ENCODE data around the gene ANKRD28.
A peak's percentile ranks its signal among the peaks of the same experiment; 100 is the strongest.
"Not testable (repeated sequence)": the region's sequence is repeated elsewhere in the genome, so short reads cannot be mapped to it uniquely, and the experiment has no call there.

Gene ANKRD28

GRCh38 chr3:15797642-15798303 lies at the start of gene ANKRD28:
Gene ANKRD28, minus strand, starts transcription at chr3:15797979. Its CDS starts 1,458 bp downstream, at chr3:15796521.
- H3K4me3 Mint-ChIP-seq: peak within 1 kb of the TSS; percentile 79 to 87
- peaks cover 0 to 3% of the 10 kb centered on the region in 2 donors for H3K9me3 Mint-ChIP-seq
- no peaks in the 10 kb centered on the region for H3K27me3 Mint-ChIP-seq
- ATAC-seq (peak; percentile 76), DNase-seq (peak; percentile 14 to 18)
- H3K27ac Mint-ChIP-seq: peak within 1 kb of the TSS; percentile 85 to 98
- peaks cover 79% of the 10 kb centered on the region for H3K4me1 Mint-ChIP-seq

GRCh38 chr3:15847239-15847638 lies 49.5 kb upstream of the ANKRD28 start:
- no peak for ATAC-seq
- DNase-seq: no peak
- no peaks in the 10 kb centered on the region for H3K27me3 Mint-ChIP-seq
- peaks cover 0 to 8% of the 10 kb centered on the region in 2 donors for H3K9me3 Mint-ChIP-seq
- no peak overlapping the region for H3K27ac Mint-ChIP-seq
- peaks cover 49% of the 10 kb centered on the region for H3K4me1 Mint-ChIP-seq
- H3K4me3 Mint-ChIP-seq: no peak overlapping the region

DNA sequence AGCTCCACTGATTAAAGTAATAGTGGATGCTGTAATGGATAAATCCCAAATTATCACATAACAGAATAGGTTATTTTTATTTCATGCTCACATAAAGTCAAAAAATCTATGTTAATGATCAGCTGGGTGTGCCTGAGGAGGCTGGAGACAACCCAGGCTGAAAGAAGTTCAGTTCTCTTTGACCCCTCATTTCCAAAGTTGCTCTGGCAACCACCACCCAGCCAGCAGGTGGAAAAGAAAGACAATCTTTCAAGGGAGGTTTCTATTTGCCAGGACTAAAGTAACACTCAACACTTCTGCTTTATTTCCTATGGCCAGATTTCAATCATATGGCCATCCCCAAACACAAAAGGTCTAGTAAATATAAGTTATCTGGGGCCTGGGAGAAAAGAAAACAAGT lies 48.8 kb upstream of the ANKRD28 start:
- Mint-ChIP-seq H3K4me3 (no peak overlapping the region), H3K9me3 (peaks cover 0 to 8% of the 10 kb centered on the region in 2 donors), H3K4me1 (peaks cover 49% of the 10 kb centered on the region), H3K27ac (no peak overlapping the region), H3K27me3 (no peaks in the 10 kb centered on the region)
- ATAC-seq (no peak), DNase-seq (no peak)

GRCh38 chr3:15845475-15845874 lies 47.7 kb upstream of the ANKRD28 start:
- Mint-ChIP-seq H3K27me3 (no peaks in the 10 kb centered on the region), H3K4me3 (no peak overlapping the region), H3K9me3 (peaks cover 9 to 16% of the 10 kb centered on the region in 2 donors), H3K4me1 (peaks cover 49% of the 10 kb centered on the region), H3K27ac (no peak overlapping the region)
- ATAC-seq (peak; percentile 63), DNase-seq (no peak)

- Mint-ChIP-seq H3K27ac (no peak overlapping the region), H3K9me3 (peaks cover 15 to 22% of the 10 kb centered on the region in 2 donors), H3K27me3 (no peaks in the 10 kb centered on the region), H3K4me1 (peaks cover 49% of the 10 kb centered on the region), H3K4me3 (no peak overlapping the region)
- DNase-seq (no peak), ATAC-seq (no peak)
These were observed 47.1 kb upstream of the ANKRD28 start for GRCh38 chr3:15844889-15845288.

DNA sequence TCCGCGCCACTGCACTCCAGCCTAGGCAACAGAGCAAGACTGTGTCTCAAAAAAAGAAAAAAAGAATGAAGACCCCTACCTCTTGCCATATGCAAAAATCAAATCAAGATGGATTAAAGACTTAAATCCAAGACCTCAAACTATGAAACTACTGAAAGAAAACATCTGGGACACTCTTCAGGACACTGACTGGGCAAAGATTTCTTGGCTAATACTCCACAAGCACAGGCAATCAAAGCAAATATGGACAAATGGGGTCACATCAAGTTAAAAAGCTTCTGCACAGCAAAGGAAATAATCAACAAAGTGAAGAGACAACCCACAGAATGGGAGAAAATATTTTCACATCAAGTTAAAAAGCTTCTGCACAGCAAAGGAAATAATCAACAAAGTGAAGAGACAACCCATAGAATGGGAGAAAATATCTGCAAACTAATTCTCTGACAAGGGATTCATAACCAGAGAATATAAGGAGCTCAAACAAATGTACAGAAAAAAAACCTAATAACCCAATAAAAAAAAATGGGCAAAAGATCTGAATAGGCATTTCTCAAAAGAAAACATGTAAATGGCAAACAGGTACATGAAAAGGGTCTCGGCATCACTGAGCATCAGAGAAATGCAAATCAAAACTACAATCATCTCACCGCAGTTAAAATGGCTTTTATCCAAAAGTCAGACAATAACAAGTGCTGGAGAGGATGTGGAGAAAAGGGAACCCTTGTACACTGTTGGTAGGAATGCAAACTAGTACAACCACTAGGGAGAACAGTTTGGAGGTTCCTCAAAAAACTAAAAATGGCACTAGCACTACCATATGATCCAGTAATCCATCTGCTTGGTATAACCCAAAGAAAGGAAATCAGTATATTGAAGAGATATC lies 43.6 kb upstream of the ANKRD28 start:
- not testable (repeated sequence) for H3K27me3 Mint-ChIP-seq, DNase-seq, H3K4me3 Mint-ChIP-seq, ATAC-seq, H3K27ac Mint-ChIP-seq
- peaks cover 22 to 33% of the 10 kb centered on the region in 2 donors for H3K9me3 Mint-ChIP-seq
- H3K4me1 Mint-ChIP-seq: peaks cover 49% of the 10 kb centered on the region

GRCh38 chr3:15839568-15839967 lies 41.8 kb upstream of the ANKRD28 start:
- H3K4me3 Mint-ChIP-seq: no peak overlapping the region
- no peak for ATAC-seq
- peaks cover 31% of the 10 kb centered on the region for H3K4me1 Mint-ChIP-seq
- H3K27me3 Mint-ChIP-seq: no peaks in the 10 kb centered on the region
- peaks cover 22 to 33% of the 10 kb centered on the region in 2 donors for H3K9me3 Mint-ChIP-seq
- H3K27ac Mint-ChIP-seq: no peak overlapping the region
- DNase-seq: no peak

DNA sequence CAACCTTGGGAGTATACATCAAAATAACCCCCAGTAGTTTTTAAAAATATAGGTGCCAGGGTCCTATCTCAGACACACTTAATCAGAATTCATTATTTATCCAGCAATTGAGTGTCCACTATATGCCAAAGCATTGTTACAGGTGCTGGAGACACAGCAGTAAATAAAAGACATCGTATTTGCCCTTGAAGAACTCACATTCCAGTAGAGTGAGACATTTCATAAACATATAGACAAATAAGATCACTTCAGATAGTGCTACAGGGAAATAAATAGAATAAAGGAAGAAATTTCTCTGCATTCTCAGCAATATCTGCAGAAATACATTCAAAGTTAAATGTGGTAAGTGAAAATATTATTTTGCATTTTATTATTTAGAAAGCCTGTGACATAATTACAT lies 34.1 kb upstream of the ANKRD28 start:
- H3K9me3 Mint-ChIP-seq: no peaks in the 10 kb centered on the region
- peaks cover 27% of the 10 kb centered on the region for H3K4me1 Mint-ChIP-seq
- ATAC-seq (no peak), DNase-seq (no peak)
- H3K27me3 Mint-ChIP-seq: no peaks in the 10 kb centered on the region
- H3K27ac Mint-ChIP-seq: no peak overlapping the region
- H3K4me3 Mint-ChIP-seq: no peak overlapping the region

DNA sequence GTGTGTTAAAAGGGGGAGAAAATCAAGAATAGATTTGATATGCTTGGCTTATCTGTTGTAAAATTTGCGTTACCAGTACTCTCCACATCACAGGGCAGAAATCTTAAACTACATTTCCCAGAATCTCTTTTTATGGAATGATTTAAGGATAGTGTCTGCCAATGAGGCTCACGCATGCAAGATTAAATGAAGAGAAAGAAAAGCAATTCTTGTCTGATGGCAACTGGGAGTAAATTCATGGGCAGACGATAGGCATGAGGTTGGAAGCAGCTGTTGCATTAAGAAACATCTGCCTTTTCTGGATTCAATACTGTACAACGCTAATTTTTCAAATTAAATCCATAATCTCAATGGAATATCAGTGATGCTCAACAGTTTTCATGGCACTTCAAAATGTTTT lies 27.2 kb upstream of the ANKRD28 start:
- Mint-ChIP-seq H3K27ac (no peak overlapping the region), H3K4me1 (peaks cover 6% of the 10 kb centered on the region), H3K27me3 (no peaks in the 10 kb centered on the region), H3K9me3 (no peaks in the 10 kb centered on the region), H3K4me3 (no peak overlapping the region)
- DNase-seq (no peak), ATAC-seq (no peak)

DNA sequence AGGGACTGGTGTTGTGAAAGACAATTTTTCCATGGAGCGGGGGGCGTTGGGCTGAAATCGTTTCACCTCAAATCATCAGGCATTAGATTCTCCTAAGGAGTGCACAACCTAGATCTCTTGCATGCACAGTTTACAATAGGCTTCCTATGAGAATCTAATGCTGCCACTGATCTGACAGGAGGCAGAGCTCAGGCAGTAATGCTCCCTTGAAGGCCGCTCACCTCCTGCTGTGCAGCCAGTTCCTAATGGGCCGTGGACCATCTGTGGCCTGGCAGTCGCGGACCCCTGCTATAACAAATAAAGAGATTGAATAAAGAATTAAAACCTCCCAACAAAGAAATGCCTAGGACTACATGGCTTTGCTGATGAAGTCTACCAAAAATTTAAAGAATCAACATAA lies 25.3 kb upstream of the ANKRD28 start:
- no peak overlapping the region for H3K27ac Mint-ChIP-seq
- ATAC-seq (no peak), DNase-seq (no peak)
- H3K4me1 Mint-ChIP-seq: peaks cover 8% of the 10 kb centered on the region
- H3K27me3 Mint-ChIP-seq: no peaks in the 10 kb centered on the region
- H3K9me3 Mint-ChIP-seq: no peaks in the 10 kb centered on the region
- no peak overlapping the region for H3K4me3 Mint-ChIP-seq

GRCh38 chr3:15822281-15822680 lies 24.5 kb upstream of the ANKRD28 start:
- ATAC-seq (no peak), DNase-seq (no peak)
- no peaks in the 10 kb centered on the region for H3K27me3 Mint-ChIP-seq
- H3K9me3 Mint-ChIP-seq: no peaks in the 10 kb centered on the region
- no peak overlapping the region for H3K4me3 Mint-ChIP-seq
- peaks cover 13% of the 10 kb centered on the region for H3K4me1 Mint-ChIP-seq
- no peak overlapping the region for H3K27ac Mint-ChIP-seq

DNA sequence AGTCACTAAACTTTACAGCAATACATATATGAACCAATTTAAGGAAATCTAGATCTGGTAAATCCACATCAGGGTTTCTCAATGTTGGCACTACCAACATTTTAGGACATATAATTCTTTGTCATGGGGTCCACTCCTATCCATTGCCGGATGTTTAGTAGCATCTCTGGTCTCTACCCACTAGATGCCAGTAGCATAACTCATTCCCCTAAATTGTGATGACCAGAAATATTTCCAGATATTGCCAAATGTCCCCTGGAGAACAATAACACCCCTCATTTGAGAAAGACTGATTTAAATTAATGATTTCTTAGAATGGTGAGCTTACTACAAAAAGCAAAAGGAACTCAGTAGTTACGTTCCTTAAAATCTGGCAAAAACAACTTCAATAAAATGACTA lies 23.1 kb upstream of the ANKRD28 start:
- Mint-ChIP-seq H3K9me3 (no peaks in the 10 kb centered on the region), H3K4me3 (no peak overlapping the region), H3K27me3 (no peaks in the 10 kb centered on the region), H3K27ac (no peak overlapping the region), H3K4me1 (peaks cover 21% of the 10 kb centered on the region)
- no peak for ATAC-seq
- no peak for DNase-seq

- Mint-ChIP-seq H3K9me3 (no peaks in the 10 kb centered on the region), H3K27me3 (no peaks in the 10 kb centered on the region), H3K4me1 (peaks cover 27% of the 10 kb centered on the region), H3K4me3 (no peak overlapping the region), H3K27ac (no peak overlapping the region)
- ATAC-seq: no peak
- DNase-seq: no peak
These were observed 21.8 kb upstream of the ANKRD28 start for GRCh38 chr3:15819576-15819975.

- no peak overlapping the region for H3K27ac Mint-ChIP-seq
- H3K27me3 Mint-ChIP-seq: no peaks in the 10 kb centered on the region
- peaks cover 27% of the 10 kb centered on the region for H3K4me1 Mint-ChIP-seq
- no peak overlapping the region for H3K4me3 Mint-ChIP-seq
- ATAC-seq: no peak
- no peaks in the 10 kb centered on the region for H3K9me3 Mint-ChIP-seq
- no peak for DNase-seq
These were observed 21.3 kb upstream of the ANKRD28 start for GRCh38 chr3:15819043-15819442.

DNA sequence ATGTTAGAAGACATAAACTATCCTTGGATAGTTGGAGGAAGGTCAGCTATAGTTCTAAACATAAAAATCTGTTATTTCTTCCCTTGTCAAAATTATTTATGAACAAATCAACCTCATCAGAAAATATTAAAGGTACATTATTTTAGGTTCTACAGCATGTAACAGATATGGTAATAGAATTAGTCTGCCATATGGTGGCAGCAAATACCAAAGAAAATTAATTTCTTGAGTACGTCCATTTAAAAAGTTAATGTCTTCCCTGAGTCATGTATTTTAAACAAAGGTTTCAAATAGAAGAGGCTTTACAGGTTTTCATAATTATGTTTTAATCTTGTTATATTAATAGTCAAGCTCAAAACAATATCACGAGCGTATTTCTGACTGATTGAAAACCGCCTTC lies 17.9 kb upstream of the ANKRD28 start:
- DNase-seq: no peak
- ATAC-seq: no peak
- no peak overlapping the region for H3K27ac Mint-ChIP-seq
- H3K27me3 Mint-ChIP-seq: no peaks in the 10 kb centered on the region
- no peak overlapping the region for H3K4me3 Mint-ChIP-seq
- no peaks in the 10 kb centered on the region for H3K9me3 Mint-ChIP-seq
- peaks cover 29% of the 10 kb centered on the region for H3K4me1 Mint-ChIP-seq

DNA sequence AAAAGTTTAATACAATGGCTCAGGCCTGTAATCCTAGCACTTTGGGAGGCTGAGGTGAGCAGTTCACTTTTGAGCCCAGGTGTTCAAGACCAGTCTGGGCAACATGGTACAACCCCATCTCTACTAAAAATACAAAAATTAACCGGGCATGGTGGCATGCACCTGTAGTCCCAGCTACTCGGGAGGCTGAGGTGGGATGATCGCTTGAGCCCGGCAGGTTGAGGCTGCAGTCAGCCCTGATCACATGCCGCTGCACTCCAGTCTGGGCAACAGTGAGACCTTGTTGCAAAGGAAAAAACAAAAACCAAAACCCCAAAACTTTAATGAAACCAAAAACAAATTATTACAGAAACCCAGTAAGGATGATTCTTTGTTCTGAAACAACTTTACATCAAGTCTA lies 15.3 kb upstream of the ANKRD28 start:
- DNase-seq, H3K27ac Mint-ChIP-seq, H3K4me3 Mint-ChIP-seq, ATAC-seq, H3K9me3 Mint-ChIP-seq, H3K27me3 Mint-ChIP-seq: not testable (repeated sequence)
- H3K4me1 Mint-ChIP-seq: peaks cover 48% of the 10 kb centered on the region
